Mesothelial cell of epicardium (in vitro differentiated cells): ENCODE results near the gene DNAI1. TPM values are rescaled to one million over a fixed set of nuclear protein-coding genes. Genes with fewer than 3 reads are reported as not detected.

Experiments used
- DNase-seq, 2 experiments: peaks; one replicate each; pipeline ENCODE4 v3.0.0; 2021; ENCODE audit warnings: low spot score in 2 of 2; ENCODE audit not compliant: unreplicated experiment in 2 of 2
- H3K27ac Mint-ChIP-seq: 2 replicates; pipeline ENCODE4 v1.8.0; 2021; ENCODE audit warnings: mixed read lengths
- H3K27me3 Mint-ChIP-seq: 2 replicates; pipeline ENCODE4 v1.8.0; 2021; ENCODE audit warnings: low read depth, mixed read lengths
- H3K36me3 Mint-ChIP-seq: 2 replicates; pipeline ENCODE4 v1.8.0; 2021; ENCODE audit warnings: mixed read lengths
- H3K4me1 Mint-ChIP-seq: 2 replicates; pipeline ENCODE4 v1.8.0; 2021; ENCODE audit warnings: mixed read lengths
- H3K4me3 Mint-ChIP-seq: 2 replicates; pipeline ENCODE4 v1.8.0; 2021; ENCODE audit warnings: mild to moderate bottlenecking, moderate library complexity, mixed read lengths
- H3K9me3 Mint-ChIP-seq: 2 replicates; pipeline ENCODE4 v1.8.0; 2021; ENCODE audit warnings: mixed read lengths
- CTCF ChIP-seq: fragments of 200-600 bp; sonication (generic); IDR thresholded peaks from one replicate; pipeline ENCODE4 v1.5.0; 2021; ENCODE audit warnings: antibody characterized with exemption; ENCODE audit not compliant: unreplicated experiment
- total RNA-seq: library from RNA; stranded (reverse); gene quantifications from 3 replicates; pipeline ENCODE4 v1.2.1, GENCODE V29; 2021

Gene DNAI1
- total RNA-seq, 1 donor from 2014 or later: not detected

GRCh38 chr9:34563262-34563661 lies 104.7 kb downstream of the DNAI1 start:
- H3K27me3 Mint-ChIP-seq: peaks cover 39% of the 10 kb centered on the region
- no peak overlapping the region for H3K27ac Mint-ChIP-seq
- no peak for TF ChIP-seq CTCF
- DNase-seq: no peak
- H3K9me3 Mint-ChIP-seq: peaks cover 3% of the 10 kb centered on the region
- peaks cover 5% of the 10 kb centered on the region for H3K36me3 Mint-ChIP-seq
- no peak overlapping the region for H3K4me3 Mint-ChIP-seq
- H3K4me1 Mint-ChIP-seq: peaks cover 20% of the 10 kb centered on the region

GRCh38 chr9:34564617-34565016 lies 106.0 kb downstream of the DNAI1 start:
- Mint-ChIP-seq H3K27me3 (peaks cover 43% of the 10 kb centered on the region), H3K9me3 (peaks cover 3% of the 10 kb centered on the region), H3K36me3 (peaks cover 5% of the 10 kb centered on the region), H3K4me1 (peaks cover 16% of the 10 kb centered on the region), H3K4me3 (no peak overlapping the region), H3K27ac (no peak overlapping the region)
- no peak for DNase-seq
- no peak for TF ChIP-seq CTCF

GRCh38 chr9:34565856-34566255 lies 107.3 kb downstream of the DNAI1 start:
- H3K9me3 Mint-ChIP-seq: peaks cover 3% of the 10 kb centered on the region
- H3K36me3 Mint-ChIP-seq: peaks cover 5% of the 10 kb centered on the region
- no peak for DNase-seq
- TF ChIP-seq CTCF: no peak
- no peak overlapping the region for H3K4me3 Mint-ChIP-seq
- peaks cover 19% of the 10 kb centered on the region for H3K4me1 Mint-ChIP-seq
- H3K27ac Mint-ChIP-seq: no peak overlapping the region
- H3K27me3 Mint-ChIP-seq: peaks cover 45% of the 10 kb centered on the region

GRCh38 chr9:34566322-34566721 lies 107.7 kb downstream of the DNAI1 start:
- no peak for TF ChIP-seq CTCF
- peaks cover 5% of the 10 kb centered on the region for H3K36me3 Mint-ChIP-seq
- no peak overlapping the region for H3K4me3 Mint-ChIP-seq
- H3K9me3 Mint-ChIP-seq: peaks cover 3% of the 10 kb centered on the region
- no peak for DNase-seq
- H3K27me3 Mint-ChIP-seq: peaks cover 45% of the 10 kb centered on the region
- H3K4me1 Mint-ChIP-seq: peaks cover 20% of the 10 kb centered on the region
- H3K27ac Mint-ChIP-seq: no peak overlapping the region

- H3K27ac Mint-ChIP-seq: no peak overlapping the region
- no peak for DNase-seq
- peaks cover 24% of the 10 kb centered on the region for H3K4me1 Mint-ChIP-seq
- H3K27me3 Mint-ChIP-seq: peaks cover 48% of the 10 kb centered on the region
- TF ChIP-seq CTCF: no peak
- H3K4me3 Mint-ChIP-seq: no peak overlapping the region
- H3K36me3 Mint-ChIP-seq: peaks cover 5% of the 10 kb centered on the region
- H3K9me3 Mint-ChIP-seq: peaks cover 3% of the 10 kb centered on the region
These were observed 108.4 kb downstream of the DNAI1 start for GRCh38 chr9:34566972-34567371.

GRCh38 chr9:34568133-34568532 lies 109.5 kb downstream of the DNAI1 start:
- peaks cover 24% of the 10 kb centered on the region for H3K4me1 Mint-ChIP-seq
- peaks cover 2% of the 10 kb centered on the region for H3K36me3 Mint-ChIP-seq
- peaks cover 43% of the 10 kb centered on the region for H3K27me3 Mint-ChIP-seq
- no peak overlapping the region for H3K27ac Mint-ChIP-seq
- no peak for TF ChIP-seq CTCF
- DNase-seq: no peak
- H3K9me3 Mint-ChIP-seq: no peaks in the 10 kb centered on the region
- H3K4me3 Mint-ChIP-seq: no peak overlapping the region
